CD4-positive, alpha-beta T cell treated with Interleukin-15 for 1 hour (primary cell): ENCODE measurements around the gene TEX11.

ENCODE experiments used
- DNase-seq: peaks from one replicate; pipeline ENCODE4 v3.0.0-alpha.2; 2020

The TEX11 gene

DNA sequence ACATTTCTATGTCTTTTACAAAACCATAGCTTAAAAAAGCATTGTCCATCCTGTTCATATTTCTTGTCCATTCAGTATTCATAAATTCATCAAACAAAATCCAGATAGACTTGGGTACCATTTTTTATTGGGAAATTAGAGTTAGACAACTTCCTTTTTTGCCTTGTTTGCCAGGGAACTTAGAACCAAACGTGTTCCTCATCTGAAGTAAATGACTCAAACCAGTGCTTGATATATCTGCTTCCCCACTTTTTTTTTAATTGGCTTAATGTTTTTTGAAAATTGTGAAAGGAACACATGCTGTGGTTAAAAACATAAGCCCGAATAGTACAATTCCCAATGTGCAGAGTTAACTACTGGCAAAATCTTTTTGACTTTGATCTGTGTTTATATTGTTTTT lies 419.7 kb downstream of the TEX11 start:
- DNase-seq, result no peak

DNA sequence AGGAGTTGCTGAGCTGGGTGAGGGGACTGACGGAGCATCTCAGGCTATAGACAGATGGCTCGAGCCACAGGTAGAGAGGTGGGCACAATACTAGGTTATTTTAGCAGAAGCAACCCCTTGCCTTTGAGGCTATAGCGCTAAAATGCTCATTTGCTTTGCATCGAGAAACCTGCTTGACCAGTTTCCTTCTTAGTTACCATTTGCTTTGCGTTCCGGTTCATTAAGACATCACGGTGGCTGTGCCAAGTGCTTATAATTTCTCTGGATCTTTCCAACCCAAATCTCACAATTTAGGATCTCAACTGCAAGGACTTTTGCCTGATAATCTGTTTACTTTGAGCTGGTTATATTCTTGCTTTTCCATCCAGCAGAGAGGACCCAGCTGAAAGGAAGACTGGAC lies 423.0 kb downstream of the TEX11 start:
- DNase-seq, result no peak

GRCh38 chrX:70482300-70482699 lies 426.2 kb downstream of the TEX11 start:
- DNase-seq, result no peak

GRCh38 chrX:70481471-70482270 lies 426.8 kb downstream of the TEX11 start:
- no peak for DNase-seq

DNA sequence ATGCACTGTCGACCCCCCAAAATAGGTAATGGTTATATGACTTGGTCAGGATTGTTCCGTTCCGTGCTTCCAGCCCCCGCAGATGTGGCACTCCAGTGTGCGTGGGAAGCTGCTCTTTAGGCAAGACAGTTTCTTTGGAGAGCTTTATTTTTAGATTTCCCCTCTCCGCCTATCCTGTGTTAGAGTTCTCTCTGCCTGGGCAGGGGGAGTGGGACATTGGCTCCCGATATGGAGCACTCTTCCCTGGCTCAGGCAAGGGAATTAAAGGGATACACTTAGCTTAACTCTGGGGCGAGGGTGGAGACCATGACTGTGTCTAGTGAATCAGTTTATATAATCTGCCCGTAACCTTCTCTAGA lies 427.9 kb downstream of the TEX11 start:
- no peak for DNase-seq

GRCh38 chrX:70479922-70480659 lies 428.4 kb downstream of the TEX11 start:
- DNase-seq, result no peak

DNA sequence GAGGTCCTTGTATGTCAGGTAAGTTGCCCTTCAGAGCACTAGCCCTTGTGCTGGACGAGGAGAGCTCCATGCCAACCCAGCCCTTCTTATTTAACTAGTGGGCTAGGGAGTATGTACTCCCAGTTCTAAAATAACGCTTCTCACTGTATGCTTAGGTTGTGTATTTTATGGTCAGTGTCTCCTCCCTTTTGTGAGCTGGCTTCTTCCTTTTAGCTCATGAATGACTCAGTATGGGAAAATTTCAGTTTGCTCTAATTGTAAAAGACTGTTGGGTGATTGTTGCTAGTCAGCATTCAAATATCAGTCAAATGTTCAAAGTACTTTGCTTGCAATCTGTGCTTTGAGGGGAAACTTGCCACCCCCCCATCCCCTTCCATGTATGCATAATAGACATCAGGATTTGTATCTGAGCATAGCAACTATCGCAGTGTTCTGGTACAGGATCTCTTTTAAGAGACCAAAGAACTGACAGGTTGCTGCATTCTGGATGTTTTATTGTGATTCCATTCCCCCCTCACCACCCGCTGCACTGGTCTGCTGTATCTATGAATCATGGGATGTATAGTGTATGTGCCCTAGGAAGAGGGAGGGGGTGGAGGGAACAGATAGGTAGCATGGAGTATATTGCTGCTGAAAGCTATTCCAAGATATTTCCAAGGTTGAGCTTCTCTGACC lies 429.1 kb downstream of the TEX11 start:
- DNase-seq, result no peak
